Suprapubic skin (tissue), 4 donors: ENCODE data around the gene SSH3. TPM values are rescaled to one million over a fixed set of nuclear protein-coding genes. Genes with fewer than 3 reads are reported as not detected.
A peak's percentile ranks its signal among the peaks of the same experiment; 100 is the strongest.
"Not testable (repeated sequence)": the region's sequence is repeated elsewhere in the genome, so short reads cannot be mapped to it uniquely, and the experiment has no call there.

Source experiments
- DNase-seq, 2 donors: peaks; one replicate each; pipeline ENCODE4 v3.0.0-alpha.2; 2019; ENCODE audit warnings: low spot score in 2 of 2
- H3K27ac ChIP-seq: fragments of 200-600 bp; sonication (generic); one replicate; pipeline ENCODE4 v1.5.1; 2019
- H3K27me3 ChIP-seq: fragments of 200-600 bp; sonication (generic); one replicate; pipeline ENCODE4 v1.5.1; 2019
- H3K36me3 ChIP-seq: fragments of 200-600 bp; sonication (generic); one replicate; pipeline ENCODE4 v1.5.1; 2019
- H3K4me1 ChIP-seq: fragments of 200-600 bp; sonication (generic); one replicate; pipeline ENCODE4 v1.5.1; 2019
- H3K4me3 ChIP-seq: fragments of 200-600 bp; sonication (generic); one replicate; pipeline ENCODE4 v1.5.1; 2019; ENCODE audit warnings: mild to moderate bottlenecking
- H3K9me3 ChIP-seq: fragments of 200-600 bp; sonication (generic); one replicate; pipeline ENCODE4 v1.5.1; 2019
- CTCF ChIP-seq, 2 donors: fragments of 200-600 bp in 1 of 2; fragments of 450-650 bp in 1 of 2; sonication (generic) in 1 of 2; IDR thresholded peaks; one replicate each; pipeline ENCODE4 v1.5.1; 2016 to 2019; ENCODE audit warnings: antibody characterized with exemption in 2 of 2, mild to moderate bottlenecking in 1 of 2, moderate library complexity in 1 of 2
- EP300 ChIP-seq: sonication (generic); formaldehyde crosslinking; IDR thresholded peaks from one replicate; pipeline ENCODE4 v1.6.1; 2017; ENCODE audit warnings: antibody characterized with exemption
- POLR2A ChIP-seq, 2 donors: fragments of 450-650 bp; IDR thresholded peaks; one replicate each; pipeline ENCODE4 v1.6.1; 2017; ENCODE audit warnings: antibody characterized with exemption in 2 of 2, mild to moderate bottlenecking in 2 of 2, moderate library complexity in 2 of 2
- POLR2AphosphoS5 ChIP-seq, 3 donors: sonication (generic); formaldehyde crosslinking; IDR thresholded peaks; one replicate each; pipeline ENCODE4 v1.6.1; 2017; ENCODE audit warnings: antibody characterized with exemption in 3 of 3
- WGBS: methylation state at CpG from one replicate; pipeline ENCODE4 v1.1.5; 2018; 5-methylcytosine and 5-hydroxymethylcytosine counted together
- total RNA-seq, 4 donors: library from RNA; depleted of rRNA; stranded (reverse); fragments of >200 nt; gene quantifications; one replicate each; pipeline ENCODE4 v1.1.0, GENCODE V29; 2016

The SSH3 gene
- total RNA-seq, 4 donors from 2014 or later: 49.4 to 107 (median 63.9) TPM

- Histone ChIP-seq H3K4me1 (peaks cover 47% of the 10 kb centered on the region), H3K4me3 (no peak overlapping the region), H3K27me3 (no peaks in the 10 kb centered on the region), H3K9me3 (no peaks in the 10 kb centered on the region), H3K36me3 (peaks cover 58% of the 10 kb centered on the region), H3K27ac (no peak overlapping the region)
- DNase-seq: no peak
- TF ChIP-seq POLR2AphosphoS5 (IDR thresholded peaks at IDR 0.05): no peak
- TF ChIP-seq POLR2A (IDR thresholded peaks at IDR 0.05): no peak
- no peak for TF ChIP-seq CTCF (IDR thresholded peaks at IDR 0.05)
- no peak for TF ChIP-seq EP300
- 75% methylated on average over 8 of the region's 8 CpGs for WGBS
These were observed 47.5 kb upstream of the SSH3 start for GRCh38 chr11:67255864-67256263.

GRCh38 chr11:67256477-67257135 is 46.7 kb upstream of the SSH3 start:
- TF ChIP-seq POLR2AphosphoS5 (IDR thresholded peaks at IDR 0.05) (no peak), EP300 (no peak), CTCF (IDR thresholded peaks at IDR 0.05) (no peak), POLR2A (IDR thresholded peaks at IDR 0.05) (no peak)
- H3K4me1 ChIP-seq: peaks cover 51% of the 10 kb centered on the region
- H3K27me3 ChIP-seq: no peaks in the 10 kb centered on the region
- H3K36me3 ChIP-seq: peaks cover 54% of the 10 kb centered on the region
- H3K4me3 ChIP-seq: no peak overlapping the region
- no peak overlapping the region for H3K27ac ChIP-seq
- no peak for DNase-seq
- WGBS: 75% methylated on average over 5 of the region's 5 CpGs
- H3K9me3 ChIP-seq: no peaks in the 10 kb centered on the region

GRCh38 chr11:67260406-67260805 is 42.9 kb upstream of the SSH3 start:
- H3K4me3 ChIP-seq: no peak overlapping the region
- no peaks in the 10 kb centered on the region for H3K27me3 ChIP-seq
- H3K9me3 ChIP-seq: no peaks in the 10 kb centered on the region
- 90% methylated on average over 6 of the region's 6 CpGs for WGBS
- no peak overlapping the region for H3K27ac ChIP-seq
- H3K4me1 ChIP-seq: peaks cover 52% of the 10 kb centered on the region
- peaks cover 18% of the 10 kb centered on the region for H3K36me3 ChIP-seq
- no peak for DNase-seq
- TF ChIP-seq POLR2A (IDR thresholded peaks at IDR 0.05) (no peak), CTCF (IDR thresholded peaks at IDR 0.05) (no peak), POLR2AphosphoS5 (IDR thresholded peaks at IDR 0.05) (no peak), EP300 (no peak)

DNA sequence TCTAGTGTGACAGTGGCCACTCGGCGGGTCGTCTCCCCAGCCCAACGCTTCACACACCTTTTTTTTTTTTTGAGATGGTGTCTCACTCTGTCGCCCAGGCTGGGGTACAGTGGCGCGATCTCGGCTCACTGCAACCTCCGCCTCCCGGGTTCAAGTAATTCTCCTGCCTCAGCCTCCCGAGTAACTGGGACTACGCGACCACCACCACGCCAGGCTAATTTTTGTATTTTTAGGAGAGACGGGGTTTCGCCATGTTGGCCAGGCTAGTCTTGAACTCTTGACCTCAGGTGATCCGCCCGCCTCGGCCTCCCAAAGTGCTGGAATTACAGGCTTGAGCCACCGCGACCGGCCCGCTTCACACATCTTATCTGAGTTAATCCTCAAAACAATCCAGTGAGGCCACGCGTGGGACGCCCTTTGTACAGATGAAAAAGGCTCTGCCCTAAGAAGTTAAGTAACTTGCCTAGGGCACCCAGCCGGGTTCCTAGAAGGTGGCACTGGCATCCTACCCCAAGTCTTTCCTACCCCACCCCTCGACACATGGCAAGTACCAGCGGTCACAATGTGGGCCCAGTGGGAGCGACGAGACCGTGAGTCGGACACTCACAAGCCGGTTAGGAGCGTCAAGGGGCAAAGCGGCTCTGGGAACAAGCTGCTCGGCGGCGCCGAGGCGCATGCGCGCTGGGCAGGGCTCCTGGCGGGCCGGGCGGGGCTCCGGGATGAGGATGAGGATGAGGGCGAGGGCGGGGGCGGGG is 42.3 kb upstream of the SSH3 start:
- H3K27me3 ChIP-seq, H3K9me3 ChIP-seq: not testable (repeated sequence)
- peak in 1 of 2 donors; percentile 82 for DNase-seq
- H3K4me1 ChIP-seq: peaks cover 53% of the 10 kb centered on the region
- peak overlapping the region; percentile 2 for H3K27ac ChIP-seq
- H3K36me3 ChIP-seq: peaks cover 12% of the 10 kb centered on the region
- peak overlapping the region; percentile 42 for H3K4me3 ChIP-seq
- 34% methylated on average over 32 of the region's 50 CpGs for WGBS

- peak overlapping the region; percentile 2 for H3K27ac ChIP-seq
- H3K9me3 ChIP-seq: no peaks in the 10 kb centered on the region
- peaks cover 7% of the 10 kb centered on the region for H3K36me3 ChIP-seq
- H3K4me3 ChIP-seq: peak overlapping the region; percentile 42
- peaks cover 53% of the 10 kb centered on the region for H3K4me1 ChIP-seq
- DNase-seq: no peak
- TF ChIP-seq POLR2A (IDR thresholded peaks at IDR 0.05) (no peak), POLR2AphosphoS5 (IDR thresholded peaks at IDR 0.05) (no peak)
- WGBS: 15% methylated on average over 5 of the region's 18 CpGs
- no peaks in the 10 kb centered on the region for H3K27me3 ChIP-seq
These were observed 41.7 kb upstream of the SSH3 start for GRCh38 chr11:67261640-67261945.

GRCh38 chr11:67261946-67262681 is 41.2 kb upstream of the SSH3 start:
- no peak for TF ChIP-seq EP300
- TF ChIP-seq CTCF (IDR thresholded peaks at IDR 0.05): no peak
- TF ChIP-seq POLR2AphosphoS5 (IDR thresholded peaks at IDR 0.05): no peak
- no peak for TF ChIP-seq POLR2A (IDR thresholded peaks at IDR 0.05)

More at GRCh38 chr11:67261946-67262681, 41.2 kb upstream of the SSH3 start:
- H3K4me3 ChIP-seq: no peak overlapping the region
- H3K9me3 ChIP-seq: no peaks in the 10 kb centered on the region
- 39% methylated on average over 12 of the region's 18 CpGs for WGBS
- H3K27ac ChIP-seq: peak overlapping the region; percentile 2
- H3K27me3 ChIP-seq: no peaks in the 10 kb centered on the region
- peaks cover 56% of the 10 kb centered on the region for H3K4me1 ChIP-seq
- peak in 1 of 2 donors; percentile 67 for DNase-seq
- H3K36me3 ChIP-seq: peaks cover 2% of the 10 kb centered on the region
